ENCODE measurements around the gene SYTL3.

GRCh38 chr6:158687506-158687905 is 37.7 kb downstream of the SYTL3 start:
- TF ChIP-seq, protein P1, sequence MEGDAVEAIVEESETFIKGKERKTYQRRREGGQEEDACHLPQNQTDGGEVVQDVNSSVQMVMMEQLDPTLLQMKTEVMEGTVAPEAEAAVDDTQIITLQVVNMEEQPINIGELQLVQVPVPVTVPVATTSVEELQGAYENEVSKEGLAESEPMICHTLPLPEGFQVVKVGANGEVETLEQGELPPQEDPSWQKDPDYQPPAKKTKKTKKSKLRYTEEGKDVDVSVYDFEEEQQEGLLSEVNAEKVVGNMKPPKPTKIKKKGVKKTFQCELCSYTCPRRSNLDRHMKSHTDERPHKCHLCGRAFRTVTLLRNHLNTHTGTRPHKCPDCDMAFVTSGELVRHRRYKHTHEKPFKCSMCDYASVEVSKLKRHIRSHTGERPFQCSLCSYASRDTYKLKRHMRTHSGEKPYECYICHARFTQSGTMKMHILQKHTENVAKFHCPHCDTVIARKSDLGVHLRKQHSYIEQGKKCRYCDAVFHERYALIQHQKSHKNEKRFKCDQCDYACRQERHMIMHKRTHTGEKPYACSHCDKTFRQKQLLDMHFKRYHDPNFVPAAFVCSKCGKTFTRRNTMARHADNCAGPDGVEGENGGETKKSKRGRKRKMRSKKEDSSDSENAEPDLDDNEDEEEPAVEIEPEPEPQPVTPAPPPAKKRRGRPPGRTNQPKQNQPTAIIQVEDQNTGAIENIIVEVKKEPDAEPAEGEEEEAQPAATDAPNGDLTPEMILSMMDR (IDR thresholded peaks at IDR 0.05): no peak
- TF ChIP-seq POLR2A (IDR thresholded peaks at IDR 0.05): no peak

All from stomach (tissue), 4 donors.